Measurements from ENCODE around the gene PLD1. TPM values are rescaled to one million over a fixed set of nuclear protein-coding genes. Genes with fewer than 3 reads are reported as not detected.

The PLD1 gene
- total and polyA plus RNA-seq, 2 of the 8 experiments (the other 6 are each of a cell fraction or from before 2014, with no cell fraction given), result 1.2 to 2.6 TPM

DNA sequence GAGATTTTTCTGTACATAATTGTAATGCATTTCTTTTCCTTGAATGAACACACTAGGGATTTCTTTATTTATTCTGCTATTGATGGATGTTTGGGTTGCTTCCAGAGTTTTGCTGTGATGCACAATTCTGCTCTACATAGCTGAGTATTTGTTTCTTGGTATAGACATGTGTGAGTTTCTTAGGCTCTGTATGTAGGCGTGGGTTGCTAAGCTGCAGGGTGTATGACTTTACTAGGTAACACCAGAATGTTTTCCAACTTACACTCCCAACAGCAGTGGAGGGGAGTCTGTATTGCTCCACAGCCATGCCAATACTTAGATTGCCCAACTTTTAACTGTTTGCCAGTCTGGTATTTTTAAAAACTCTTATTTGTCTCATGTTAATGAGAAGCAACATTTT is 194.6 kb downstream of the PLD1 start:
- Histone ChIP-seq H3K4ac (replicated peaks; ENCODE audit: insufficient read length, low read depth, low read length) (no peak overlapping the region), H3K4me2 (ENCODE audit: insufficient read depth in 1 of 2, low read depth in 2 of 2, low read length in 2 of 2) (no peak overlapping the region), H2AFZ (ENCODE audit: low read length) (no peak overlapping the region), H2BK5ac (ENCODE audit: low read depth, low read length) (no peak overlapping the region), H3K4me1 (replicated peaks in 1 of 4; ENCODE audit: control insufficient read depth in 3 of 4, insufficient read depth in 4 of 4, low read length in 3 of 4) (no peaks in the 10 kb centered on the region), H3K27ac (ENCODE audit: low read depth, low read length) (no peak overlapping the region), H4K20me1 (replicated peaks in 1 of 2; ENCODE audit: control insufficient read depth in 1 of 2, insufficient read depth in 2 of 2, low read length in 2 of 2) (no peaks in the 10 kb centered on the region), H2BK20ac (ENCODE audit: low read length) (no peak overlapping the region), H2AK5ac (ENCODE audit: low read depth, low read length) (no peak overlapping the region), H3K9me3 (ENCODE audit: insufficient read depth in 2 of 2, low read depth in 1 of 2, low read length in 1 of 2) (peaks cover 0 to 2% of the 10 kb centered on the region in 2 experiments; a peak in 1 of 4 replicates), H2BK15ac (ENCODE audit: low read length) (no peak overlapping the region), H3K14ac (ENCODE audit: insufficient read length) (no peak overlapping the region), H3K79me1 (ENCODE audit: low read depth, low read length) (no peaks in the 10 kb centered on the region), H3K23me2 (ENCODE audit: low read depth, low read length) (no peaks in the 10 kb centered on the region), H3K27me3 (replicated peaks in 1 of 4; ENCODE audit: control insufficient read depth in 3 of 4, extremely low read depth in 1 of 4, insufficient read depth in 3 of 4, low read length in 3 of 4) (no peaks in the 10 kb centered on the region), H2BK12ac (ENCODE audit: low read depth, low read length) (no peak overlapping the region), H3K36me3 (ENCODE audit: control insufficient read depth in 2 of 4, insufficient read depth in 4 of 4, low read length in 3 of 4) (no peaks in the 10 kb centered on the region; a peak in 1 of 8 replicates), H3K9ac (replicated peaks in 1 of 4; ENCODE audit: extremely low read depth in 1 of 4, low read depth in 3 of 4, low read length in 3 of 4) (no peak overlapping the region), H4K91ac (replicated peaks; ENCODE audit: insufficient read length, low read length) (no peak overlapping the region), H4K8ac (ENCODE audit: extremely low read depth, insufficient read depth, low read length) (no peak overlapping the region), H3K23ac (ENCODE audit: insufficient read length) (no peak overlapping the region), H4K5ac (ENCODE audit: insufficient read length, low read depth, low read length) (no peak overlapping the region), H3K56ac (replicated peaks; ENCODE audit: insufficient read length, low read depth, low read length) (no peak overlapping the region), H2BK120ac (replicated peaks; ENCODE audit: low read depth, low read length) (no peak overlapping the region), H3K79me2 (ENCODE audit: control insufficient read depth in 1 of 2, insufficient read depth in 2 of 2, low read length in 2 of 2) (no peaks in the 10 kb centered on the region), H3K18ac (ENCODE audit: extremely low read depth, low read length) (no peak overlapping the region), H3K4me3 (ENCODE audit: extremely low read depth in 1 of 4, insufficient read depth in 2 of 4, low read depth in 3 of 4, low read length in 4 of 4) (no peak overlapping the region)
- FAIRE-seq, result no peak
- no peak for DNase-seq (ENCODE audit: low read depth in 1 of 2, low spot score in 2 of 2)
- WGBS, 2 experiments (ENCODE audit: extremely low coverage in 1 of 2, insufficient coverage in 1 of 2, insufficient read length in 1 of 2, insufficient replicate concordance in 2 of 2, low coverage in 1 of 2, low lambda C conversion rate in 2 of 2, missing lambda C conversion rate in 1 of 2), result 93% methylated on average over 1 of the region's 1 CpG; no CpG with 5 or more reads in 1 of the 2 experiments
- ChIA-PET POLR2A (ENCODE audit: partially characterized antibody) (no interaction called here), CTCF (ENCODE audit: partially characterized antibody) (interaction anchor here (2.1 to 3.0 kb wide), 3 partner anchors 11 to 160 kb away, joined by 4 to 16 read pairs (median 6); no protein-coding TSS in a partner anchor)
- no peak for TF ChIP-seq GTF2F1 (IDR thresholded peaks at IDR 0.05; ENCODE audit: borderline replicate concordance, low read depth, low read length)
- TF ChIP-seq RFX5 (IDR thresholded peaks at IDR 0.05; ENCODE audit: borderline replicate concordance, low read depth, low read length), result no peak
- no peak for TF ChIP-seq RXRA (IDR thresholded peaks at IDR 0.05; ENCODE audit: insufficient read depth, low read depth, low read length)
- TF ChIP-seq EP300 (IDR thresholded peaks at IDR 0.05; ENCODE audit: borderline replicate concordance in 1 of 2, low read depth in 2 of 2, low read length in 2 of 2), result no peak
- no peak for TF ChIP-seq TCF12 (IDR thresholded peaks at IDR 0.05; ENCODE audit: low read depth, low read length)
- TF ChIP-seq KDM5A (IDR thresholded peaks at IDR 0.05; ENCODE audit: low read length), result no peak
- TF ChIP-seq CBX5 (IDR thresholded peaks at IDR 0.05; ENCODE audit: low read depth, low read length), result no peak
- no peak for TF ChIP-seq BCL11A (IDR thresholded peaks at IDR 0.05; ENCODE audit: low read depth in 2 of 2, low read length in 2 of 2)

Measured in H1 (cell line).